PC-3 (cell line): Measurements from ENCODE around the gene AKR1C2. TPM values are rescaled to one million over a fixed set of nuclear protein-coding genes. Genes with fewer than 3 reads are reported as not detected.

ENCODE experiments used
- ATAC-seq: fragments of 200-7000 bp; cut with Tn5 transposase; 2 replicates; pipeline ENCODE4 v1.9.1; 2020; ENCODE audit warnings: mild to moderate bottlenecking, moderate library complexity
- BruUV-seq: library from RNA; stranded (reverse); fragments of 400-500 nt; replicated peaks from 2 replicates; lab custom pipeline; 2021; lab: Mats Ljungman, UMichigan
- CTCF ChIA-PET: fragments of 300-600 bp; sonication (Branson Sonifier 250); formaldehyde crosslinking; loops from one replicate; lab custom pipeline; 2022; ENCODE audit warnings: antibody characterized with exemption; lab: Charles Lee
- POLR2A ChIA-PET: fragments of 300-600 bp; sonication (Branson Sonifier 250); formaldehyde crosslinking; loops from one replicate; lab custom pipeline; 2022; ENCODE audit warnings: antibody characterized with exemption; ENCODE audit not compliant: unreplicated experiment; lab: Charles Lee
- DNase-seq: peaks from one replicate; pipeline ENCODE4 v3.0.0-alpha.2; 2015
- H2AFZ ChIP-seq: fragments of 300-600 bp; sonication (generic); 2 replicates; pipeline ENCODE4 v1.6.0; 2016; ENCODE audit warnings: antibody characterized with exemption, low read length
- H3F3A ChIP-seq: fragments of 300-600 bp; sonication (generic); one replicate; pipeline ENCODE4 v1.6.0; 2017; ENCODE audit warnings: antibody characterized with exemption, low read length, control low read depth, mild to moderate bottlenecking; ENCODE audit not compliant: unreplicated experiment
- H3K27ac ChIP-seq: fragments of 300-600 bp; sonication (generic); 2 replicates; pipeline ENCODE4 v1.5.1; 2016; ENCODE audit warnings: mild to moderate bottlenecking, low read length
- H3K27me3 ChIP-seq: fragments of 300-600 bp; sonication (generic); 2 replicates; pipeline ENCODE4 v1.6.1; 2016; ENCODE audit warnings: low read length, mixed read lengths
- H3K36me3 ChIP-seq: fragments of 300-600 bp; sonication (generic); 2 replicates; pipeline ENCODE4 v1.6.1; 2016; ENCODE audit warnings: low read depth, mixed run types, low read length, mixed read lengths
- H3K4me1 ChIP-seq: fragments of 300-600 bp; sonication (generic); 2 replicates; pipeline ENCODE4 v1.5.1; 2016; ENCODE audit warnings: low read length; ENCODE audit not compliant: insufficient read depth
- H3K4me2 ChIP-seq: fragments of 300-600 bp; sonication (generic); 2 replicates; pipeline ENCODE4 v1.6.0; 2016; ENCODE audit warnings: low read length
- H3K4me3 ChIP-seq: fragments of 300-600 bp; sonication (generic); 2 replicates; pipeline ENCODE4 v1.5.1; 2016; ENCODE audit warnings: mild to moderate bottlenecking, low read length, mixed read lengths
- H3K79me2 ChIP-seq: fragments of 300-600 bp; sonication (generic); 2 replicates; pipeline ENCODE4 v1.6.1; 2017; ENCODE audit warnings: low read length, mixed read lengths
- H3K9ac ChIP-seq: fragments of 300-600 bp; sonication (generic); 2 replicates; pipeline ENCODE4 v1.6.0; 2016; ENCODE audit warnings: mild to moderate bottlenecking, low read length
- H3K9me2 ChIP-seq: fragments of 300-600 bp; sonication (generic); replicated peaks from 2 replicates; pipeline ENCODE4 v1.6.1; 2016; ENCODE audit warnings: mixed run types, low read length, mixed read lengths
- H3K9me3 ChIP-seq: fragments of 300-600 bp; sonication (generic); 2 replicates; pipeline ENCODE4 v1.6.1; 2016; ENCODE audit warnings: low read length, mixed read lengths
- H4K20me1 ChIP-seq: fragments of 300-600 bp; sonication (generic); 2 replicates; pipeline ENCODE4 v1.6.1; 2016; ENCODE audit warnings: low read length, mixed read lengths
- CTCF ChIP-seq: fragments of 300-600 bp; sonication (generic); conservative IDR thresholded peaks from 2 replicates; pipeline ENCODE4 v1.5.1; 2017; ENCODE audit warnings: antibody characterized with exemption, low read depth, mild to moderate bottlenecking, low read length
- EZH2 ChIP-seq: fragments of 300-600 bp; sonication (generic); IDR thresholded peaks from one replicate; pipeline ENCODE4 v1.6.1; 2017; ENCODE audit warnings: antibody characterized with exemption, mild to moderate bottlenecking, low read length; ENCODE audit not compliant: unreplicated experiment
- EZH2phosphoT487 ChIP-seq: fragments of 300-600 bp; sonication (generic); IDR thresholded peaks from 2 replicates; pipeline ENCODE4 v1.6.1; 2018; ENCODE audit warnings: mild to moderate bottlenecking, antibody characterized with exemption, low read length, borderline replicate concordance
- intact Hi-C: fragments of 100-400 bp; cut with micrococcal nuclease; formaldehyde crosslinking; loops from 2 replicates; pipeline ENCODE4 v1.9.0; 2023
- total RNA-seq: library from RNA; depleted of rRNA; stranded (reverse); fragments of >200 nt; gene quantifications from 2 replicates; pipeline ENCODE4 v1.2.3, GENCODE V29; 2014

The AKR1C2 gene
- total RNA-seq, 1 experiment from 2014 or later, result 0.66 TPM

- POLR2A ChIA-PET, result no interaction called here
- ATAC-seq, result no peak
- no peaks in the 10 kb centered on the region for H3F3A ChIP-seq
- H3K36me3 ChIP-seq, result no peaks in the 10 kb centered on the region
- intact Hi-C loops, result no loop called here
- H3K9ac ChIP-seq, result no peak overlapping the region
- H3K4me2 ChIP-seq, result no peak overlapping the region
- no peak overlapping the region for H3K4me3 ChIP-seq
- BruUV-seq, result no TSS peak
- H2AFZ ChIP-seq, result no peak overlapping the region
- H4K20me1 ChIP-seq, result no peaks in the 10 kb centered on the region
- no peaks in the 10 kb centered on the region for H3K79me2 ChIP-seq
- CTCF ChIA-PET, result no interaction called here
- H3K9me2 ChIP-seq, result no peaks in the 10 kb centered on the region
- no peak for DNase-seq
- peaks cover 3% of the 10 kb centered on the region for H3K4me1 ChIP-seq
- no peaks in the 10 kb centered on the region for H3K9me3 ChIP-seq
- H3K27ac ChIP-seq, result no peak overlapping the region
- TF ChIP-seq EZH2 (no peak), CTCF (no peak), EZH2phosphoT487 (no peak)
- no peaks in the 10 kb centered on the region for H3K27me3 ChIP-seq
These were observed 39.3 kb upstream of the AKR1C2 start for GRCh38 chr10:5042922-5043321.

- H3K4me2 ChIP-seq, result no peak overlapping the region
- no peaks in the 10 kb centered on the region for H4K20me1 ChIP-seq
- no peak overlapping the region for H3K4me3 ChIP-seq
- no peak for TF ChIP-seq EZH2
- no peak for TF ChIP-seq CTCF
- TF ChIP-seq EZH2phosphoT487, result no peak
- ATAC-seq (no peak), DNase-seq (no peak)
- BruUV-seq, result no TSS peak
- H3K4me1 ChIP-seq, result no peaks in the 10 kb centered on the region
- no peaks in the 10 kb centered on the region for H3K36me3 ChIP-seq
- H3K9me2 ChIP-seq, result no peaks in the 10 kb centered on the region
- no peak overlapping the region for H2AFZ ChIP-seq
- no peak overlapping the region for H3K9ac ChIP-seq
- intact Hi-C loops, result no loop called here
- no peaks in the 10 kb centered on the region for H3K79me2 ChIP-seq
- ChIA-PET POLR2A (no interaction called here), CTCF (no interaction called here)
- no peaks in the 10 kb centered on the region for H3K27me3 ChIP-seq
- H3K9me3 ChIP-seq, result no peaks in the 10 kb centered on the region
- no peaks in the 10 kb centered on the region for H3F3A ChIP-seq
- H3K27ac ChIP-seq, result no peak overlapping the region
These were observed 37.9 kb upstream of the AKR1C2 start for GRCh38 chr10:5041471-5042023.

- no peaks in the 10 kb centered on the region for H3K27me3 ChIP-seq
- DNase-seq, result peak; percentile 6
- no peaks in the 10 kb centered on the region for H3F3A ChIP-seq
- H3K4me1 ChIP-seq, result no peaks in the 10 kb centered on the region
- BruUV-seq, result no TSS peak
- CTCF ChIA-PET, result no interaction called here
- H2AFZ ChIP-seq, result no peak overlapping the region
- H3K4me3 ChIP-seq, result no peak overlapping the region
- TF ChIP-seq EZH2phosphoT487, result no peak
- TF ChIP-seq EZH2, result no peak
- no peak for TF ChIP-seq CTCF
- no peak overlapping the region for H3K9ac ChIP-seq
- H3K36me3 ChIP-seq, result no peaks in the 10 kb centered on the region
- ATAC-seq, result 0 out of 2 replicates have a peak, but pooled peaks have one; percentile 22
- no peak overlapping the region for H3K27ac ChIP-seq
- H3K9me2 ChIP-seq, result no peaks in the 10 kb centered on the region
- no peaks in the 10 kb centered on the region for H3K9me3 ChIP-seq
- no peaks in the 10 kb centered on the region for H4K20me1 ChIP-seq
- intact Hi-C loops, result no loop called here
- H3K79me2 ChIP-seq, result no peaks in the 10 kb centered on the region
- H3K4me2 ChIP-seq, result no peak overlapping the region
- POLR2A ChIA-PET, result interaction anchor here (0.6 kb wide), 1 partner anchor 51 kb away, joined by 3 read pairs; no protein-coding TSS in a partner anchor
These were observed 37.3 kb upstream of the AKR1C2 start for GRCh38 chr10:5040781-5041470.
